ENCODE measurements around the gene EEF2.
"Not testable (repeated sequence)": the region's sequence is repeated elsewhere in the genome, so short reads cannot be mapped to it uniquely, and the experiment has no call there.

The EEF2 gene

DNA sequence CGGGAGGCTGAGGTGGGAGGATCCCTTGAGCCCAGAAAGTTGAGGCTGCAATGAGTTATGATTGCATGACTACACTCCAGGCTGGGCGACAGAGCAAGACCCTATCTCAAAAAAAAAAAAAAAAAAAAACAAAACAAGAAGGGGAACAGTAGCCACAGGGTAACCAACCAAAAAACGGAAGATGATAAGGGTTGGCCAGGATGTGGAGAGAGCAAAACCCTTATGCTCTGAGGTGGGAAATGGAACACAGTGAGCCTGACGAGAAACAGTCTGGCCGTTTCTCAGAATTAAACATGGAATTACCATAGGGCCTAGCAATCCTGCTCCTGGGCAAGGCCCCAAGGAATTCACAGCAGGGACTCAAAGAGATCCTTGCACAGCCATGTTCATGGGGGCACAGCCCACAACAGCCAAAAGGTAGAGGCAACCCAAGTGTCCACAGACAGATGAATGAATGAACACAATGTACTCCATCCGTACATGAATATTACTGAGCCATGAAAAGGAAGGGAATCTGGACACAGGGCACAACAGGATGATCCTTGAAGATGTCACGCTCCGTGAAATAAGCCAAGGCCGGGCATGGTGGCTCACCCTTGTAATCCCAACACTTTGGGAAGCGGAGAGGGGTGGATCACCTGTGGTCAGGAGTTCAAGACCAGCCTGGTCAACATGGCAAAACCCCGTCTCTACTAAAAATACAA is 41.1 kb downstream of the EEF2 start:
- DNase-seq = no peak

DNA sequence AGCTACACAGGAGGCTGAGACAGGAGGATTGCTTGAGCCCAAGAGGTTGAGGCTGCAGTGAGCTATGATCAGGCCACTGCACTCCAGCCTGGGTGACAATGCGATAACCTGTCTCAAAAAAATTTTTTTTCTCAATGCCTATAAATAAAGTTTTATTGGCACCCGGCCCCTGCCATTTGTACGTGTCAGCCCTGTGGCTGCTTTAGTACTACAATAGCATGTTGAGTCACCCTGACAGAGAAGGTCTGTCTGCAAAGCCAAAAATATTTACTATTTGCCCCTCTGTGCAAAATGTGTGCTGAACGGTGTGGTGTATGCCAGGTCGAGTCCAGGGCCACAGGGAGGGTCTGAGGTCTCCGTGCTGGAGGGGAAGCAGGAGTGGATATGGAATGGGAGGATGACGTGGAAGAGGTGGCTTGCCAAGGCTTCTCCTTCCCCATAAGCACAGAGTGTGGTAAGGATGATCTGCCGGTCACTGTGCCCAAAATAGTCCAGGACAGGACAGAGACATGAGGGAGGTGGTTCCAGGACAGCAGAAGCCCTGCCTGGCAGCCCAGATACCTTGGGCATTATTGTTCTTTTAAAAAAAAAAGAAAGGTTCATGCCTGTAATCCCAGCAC is 42.4 kb downstream of the EEF2 start:
- no peak for DNase-seq

DNA sequence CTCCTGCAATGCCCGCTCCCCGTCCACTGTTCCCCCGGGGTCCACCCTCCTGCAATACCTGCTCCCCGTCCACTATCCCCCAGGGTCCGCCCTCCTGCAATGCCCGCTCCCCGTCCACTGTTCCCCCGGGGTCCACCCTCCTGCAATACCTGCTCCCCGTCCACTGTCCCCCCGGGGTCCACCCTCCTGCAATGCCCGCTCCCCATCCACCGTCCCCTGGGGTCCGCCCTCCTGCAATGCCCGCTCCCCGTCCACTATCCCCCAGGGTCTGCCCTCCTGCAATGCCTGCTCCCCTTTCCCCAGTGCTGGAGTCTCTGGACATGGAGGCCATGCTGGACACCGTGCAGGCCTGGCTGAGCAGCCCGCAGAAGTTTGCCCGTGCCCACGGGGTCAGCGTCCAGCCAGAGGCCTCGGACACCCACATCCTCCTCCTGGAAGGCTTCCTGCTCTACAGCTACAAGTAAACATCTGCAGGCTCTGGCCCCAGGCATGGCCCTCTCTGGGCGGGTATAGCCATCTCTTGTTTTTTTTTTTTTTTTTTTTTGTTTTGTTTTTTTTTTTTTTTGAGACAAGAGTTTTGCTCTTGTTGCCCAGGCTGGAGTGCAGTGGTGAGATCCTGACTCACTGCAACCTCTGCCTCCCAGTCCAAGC is 46.8 kb downstream of the EEF2 start:
- DNase-seq = not testable (repeated sequence)

DNA sequence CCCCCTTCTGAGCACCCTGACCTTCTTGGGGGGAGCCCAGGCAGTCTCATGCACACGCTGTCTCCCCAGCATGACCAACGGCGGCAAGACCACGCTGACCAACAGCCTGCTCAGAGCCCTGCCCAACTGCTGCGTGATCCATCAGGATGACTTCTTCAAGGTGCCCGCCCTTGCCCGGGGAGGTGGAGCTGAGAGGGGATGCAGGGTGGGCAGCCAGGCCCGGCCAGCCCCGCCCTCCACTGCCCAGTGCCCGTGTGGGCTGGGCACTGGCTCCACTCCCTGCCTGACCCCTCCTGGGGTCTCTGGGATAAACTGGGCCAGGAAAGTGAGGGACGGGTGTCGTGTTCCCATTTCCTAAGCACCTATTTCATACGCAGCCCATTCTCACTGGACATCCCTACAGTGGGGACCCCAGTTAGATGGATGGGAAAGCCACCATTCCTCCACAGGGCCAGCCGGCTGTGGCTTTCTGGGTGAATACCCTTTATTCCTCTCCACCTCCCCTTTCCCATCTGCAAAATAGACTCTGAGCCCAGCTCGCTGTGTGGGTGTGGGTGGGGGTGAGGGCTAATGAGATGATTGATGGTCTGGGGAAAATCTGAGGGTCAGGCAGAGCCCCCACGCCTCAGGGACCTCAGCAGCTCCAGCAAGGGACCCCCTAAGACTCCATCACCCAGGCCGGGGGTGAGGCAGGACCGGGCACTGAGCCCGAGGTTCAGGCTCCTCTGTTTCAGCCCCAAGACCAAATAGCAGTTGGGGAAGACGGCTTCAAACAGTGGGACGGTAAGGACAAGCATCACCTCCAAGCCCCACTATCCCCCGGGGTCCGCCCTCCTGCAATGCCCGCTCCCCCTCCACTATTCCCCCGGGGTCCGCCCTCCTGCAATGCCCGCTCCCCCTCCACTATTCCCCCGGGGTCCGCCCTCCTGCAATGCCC is 48.5 kb downstream of the EEF2 start:
- no peak for DNase-seq

DNA sequence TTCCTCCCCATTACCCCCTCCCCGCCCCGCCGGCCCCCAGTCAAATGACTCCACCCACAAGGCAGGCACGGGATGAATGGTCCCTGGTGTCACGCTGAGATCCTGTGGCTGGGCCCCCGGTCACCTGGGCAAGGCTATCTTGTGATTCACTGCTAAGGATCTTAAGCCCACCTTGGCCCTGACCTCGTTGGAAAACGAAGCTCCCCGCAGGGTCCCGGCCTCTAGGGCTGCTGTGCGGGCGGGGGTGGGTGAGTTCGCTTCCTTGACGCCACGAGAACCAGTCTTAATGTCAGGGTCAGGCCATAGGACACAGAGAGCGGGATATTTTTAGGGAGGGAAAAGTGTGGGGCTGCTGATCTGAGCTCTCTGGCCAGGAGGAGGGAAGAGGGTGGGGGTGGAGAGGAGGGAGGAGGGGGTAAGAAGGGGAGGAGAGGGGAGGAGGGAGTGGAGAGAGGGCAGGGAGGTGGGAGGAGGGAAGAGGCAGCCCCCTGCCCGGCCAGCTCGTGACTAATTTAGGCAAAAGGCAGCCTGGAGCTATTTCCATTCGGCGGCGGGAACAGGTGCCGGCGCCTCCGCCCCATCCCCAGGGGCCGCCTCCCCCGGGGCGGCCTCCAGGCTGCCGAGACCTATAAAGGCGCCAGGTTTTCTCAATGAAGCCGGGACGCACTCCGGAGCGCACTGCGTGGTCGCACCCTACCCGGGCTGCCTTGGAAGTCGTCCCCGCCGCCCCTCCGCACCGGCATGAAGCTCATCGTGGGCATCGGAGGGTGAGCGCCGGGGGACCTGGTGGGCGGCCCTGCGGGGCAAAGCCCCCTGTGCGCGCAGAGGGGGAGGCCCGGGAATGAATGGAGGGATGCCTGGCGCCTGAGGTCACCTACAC is 52.1 kb downstream of the EEF2 start, which contains the start of gene NMRK2:
Gene NMRK2 (plus strand): TSS at position 139 of the 880 bp plus-strand sequence. CDS start 603 bp downstream, at position 742.
- no peak for DNase-seq

DNA sequence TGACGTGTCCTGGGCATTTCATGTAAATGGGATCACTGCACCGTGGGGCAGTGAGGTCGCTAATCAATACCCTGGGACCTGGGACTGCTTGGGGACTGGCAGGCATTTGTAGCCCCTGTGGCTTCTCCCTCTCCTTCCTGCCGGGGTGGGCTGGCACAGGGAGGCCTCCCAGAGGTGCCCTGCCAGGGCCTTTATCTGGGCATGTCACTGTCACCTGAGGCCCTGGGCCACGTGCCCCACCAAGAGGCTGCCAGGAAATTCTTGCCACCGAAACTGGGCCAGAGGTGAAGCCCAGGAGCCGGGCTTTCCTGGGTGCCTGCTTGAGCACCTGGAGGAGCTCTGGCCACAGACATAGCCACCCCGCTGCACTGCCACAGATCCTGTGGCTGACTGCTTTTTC is 54.2 kb downstream of the EEF2 start:
- no peak for DNase-seq

All from CD4-positive, alpha-beta T cell treated with Interferon alpha-2 for 1 hour (primary cell).